HG02763 (cell line): ENCODE data around the gene NT5DC3.

Source experiments
- ATAC-seq: cut with Tn5 transposase; IDR thresholded peaks from one replicate; pipeline ENCODE4 v1.9.1; 2021; ENCODE audit warnings: mild to moderate bottlenecking, moderate library complexity; ENCODE audit not compliant: unreplicated experiment

The NT5DC3 gene

DNA sequence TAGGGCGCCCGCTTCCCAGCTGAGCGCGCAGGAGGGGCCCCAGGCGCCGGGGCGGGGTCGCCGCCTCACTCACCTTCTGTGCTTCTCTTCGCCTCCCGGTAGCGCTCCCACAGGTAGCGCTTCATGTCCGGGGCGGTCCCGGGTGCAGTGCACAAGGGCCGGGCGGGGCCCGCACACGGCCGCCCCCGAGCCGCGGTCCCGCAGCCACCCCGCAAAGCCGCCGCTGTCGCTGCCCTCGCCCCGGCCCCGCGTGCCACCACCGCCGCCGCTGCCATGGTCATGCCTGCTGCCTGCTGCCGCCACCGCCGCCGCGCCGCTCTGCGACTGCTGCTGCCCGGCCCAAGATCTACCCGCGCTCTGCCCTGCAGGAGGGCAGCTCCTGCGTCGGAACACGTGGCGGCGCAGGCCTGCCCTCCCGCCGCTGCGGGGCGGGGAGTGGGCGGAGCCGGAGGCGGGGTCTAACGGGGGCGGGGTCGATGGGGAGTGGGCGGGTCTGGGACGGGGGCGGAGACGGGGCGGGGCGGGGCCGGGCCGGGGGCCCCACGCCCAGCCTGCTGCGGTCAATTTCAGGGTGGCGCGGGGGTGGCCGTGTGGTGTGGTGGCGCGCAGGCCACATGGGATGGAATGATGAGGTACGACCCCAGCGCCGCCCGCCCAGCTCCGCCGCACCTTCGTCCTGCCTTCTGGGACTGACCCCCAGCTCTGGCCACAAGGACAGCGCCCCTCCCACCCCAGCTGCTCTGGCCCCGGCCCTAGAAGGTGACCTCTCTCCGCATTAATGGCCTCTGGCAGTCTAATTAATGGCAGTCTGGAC lies at the start of gene NT5DC3:
NT5DC3 (minus strand) TSS at position 359 of the 814 bp plus-strand sequence; CDS start at position 281, 78 bp downstream.
- peak; percentile 80 for ATAC-seq

DNA sequence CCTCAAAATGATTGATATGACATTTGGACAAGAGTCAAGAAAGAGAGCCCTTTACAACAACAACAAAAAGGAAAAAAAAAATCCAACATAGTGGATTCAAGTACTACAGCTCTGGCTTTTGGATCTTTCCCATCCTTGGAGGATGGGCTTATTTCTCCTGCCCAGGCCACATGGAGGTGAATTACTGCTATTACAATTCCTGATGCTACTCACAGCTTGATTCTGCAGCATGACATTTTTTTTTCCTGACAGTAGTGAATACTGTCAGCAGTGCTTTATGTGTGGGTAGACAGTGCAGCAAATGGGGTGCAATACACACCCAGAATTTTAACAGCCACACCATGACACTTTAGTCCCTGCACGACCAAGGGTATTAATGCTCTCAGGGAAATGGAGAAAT lies 46.7 kb upstream of the NT5DC3 start:
- no peak for ATAC-seq

DNA sequence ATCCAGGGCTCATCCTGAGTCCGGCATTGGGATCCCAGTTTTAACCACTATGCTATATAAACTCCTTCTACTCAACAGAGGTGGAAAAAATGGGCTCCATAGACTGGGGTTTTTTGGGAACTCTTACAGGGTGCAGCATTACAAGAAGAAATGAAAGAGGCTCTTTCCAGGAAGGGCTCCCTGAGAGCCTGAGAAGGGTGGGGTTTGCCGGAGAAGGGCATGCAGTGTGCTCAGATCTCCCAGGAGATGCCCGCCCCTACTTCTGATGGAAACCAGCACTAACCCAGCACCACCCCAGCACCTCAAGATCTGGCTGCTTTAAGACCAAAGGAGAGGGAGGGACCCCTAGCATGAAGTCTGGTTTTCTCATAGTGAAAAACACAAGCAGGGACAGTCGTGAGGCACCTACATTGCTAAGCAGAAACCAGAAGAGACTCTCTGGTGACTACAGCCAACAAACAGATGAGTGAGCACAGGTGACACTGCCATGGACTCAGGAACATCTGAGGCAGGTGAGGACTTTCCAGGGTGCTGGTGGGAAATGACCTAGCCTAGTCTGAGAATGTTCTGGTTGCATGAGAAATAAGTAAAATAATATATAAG lies 45.3 kb upstream of the NT5DC3 start:
- no peak for ATAC-seq

DNA sequence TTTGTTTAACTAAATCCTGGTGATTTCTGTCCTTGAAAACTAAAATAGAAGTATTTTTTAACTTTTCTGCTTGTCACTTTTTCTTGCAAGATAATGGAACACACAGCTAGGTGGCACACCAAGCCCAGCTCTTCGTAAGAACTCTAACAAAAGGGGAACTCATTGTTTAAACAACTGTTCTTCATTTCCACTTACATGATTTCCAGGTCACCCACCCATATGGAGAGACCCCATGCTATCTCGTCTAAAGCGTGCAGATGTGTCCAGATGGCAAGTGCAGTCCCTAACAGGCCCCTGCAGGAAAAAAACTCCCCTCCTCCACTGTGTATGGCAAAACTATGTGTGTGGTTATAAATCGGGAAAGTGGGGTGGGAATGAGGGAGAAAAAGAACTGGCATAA lies 43.3 kb upstream of the NT5DC3 start:
- ATAC-seq: no peak

DNA sequence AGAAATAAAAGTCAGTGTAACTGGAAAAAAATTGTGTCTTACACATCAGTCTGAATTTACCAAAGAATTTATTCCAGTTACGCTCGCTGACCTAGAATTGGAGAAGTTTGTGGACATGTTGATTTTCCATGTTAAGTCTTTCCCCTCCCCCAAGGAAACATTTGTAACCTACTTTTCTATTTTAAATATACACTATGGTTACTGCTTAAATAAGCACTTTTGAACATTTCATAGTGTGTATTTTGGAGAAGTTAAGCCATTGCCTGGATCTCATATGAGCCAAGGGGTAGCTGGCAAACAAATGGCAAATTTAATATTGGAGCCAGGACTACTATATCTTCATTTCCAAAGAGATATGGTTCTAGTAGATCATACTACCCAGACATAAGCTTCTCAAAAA lies 42.9 kb upstream of the NT5DC3 start:
- no peak for ATAC-seq

DNA sequence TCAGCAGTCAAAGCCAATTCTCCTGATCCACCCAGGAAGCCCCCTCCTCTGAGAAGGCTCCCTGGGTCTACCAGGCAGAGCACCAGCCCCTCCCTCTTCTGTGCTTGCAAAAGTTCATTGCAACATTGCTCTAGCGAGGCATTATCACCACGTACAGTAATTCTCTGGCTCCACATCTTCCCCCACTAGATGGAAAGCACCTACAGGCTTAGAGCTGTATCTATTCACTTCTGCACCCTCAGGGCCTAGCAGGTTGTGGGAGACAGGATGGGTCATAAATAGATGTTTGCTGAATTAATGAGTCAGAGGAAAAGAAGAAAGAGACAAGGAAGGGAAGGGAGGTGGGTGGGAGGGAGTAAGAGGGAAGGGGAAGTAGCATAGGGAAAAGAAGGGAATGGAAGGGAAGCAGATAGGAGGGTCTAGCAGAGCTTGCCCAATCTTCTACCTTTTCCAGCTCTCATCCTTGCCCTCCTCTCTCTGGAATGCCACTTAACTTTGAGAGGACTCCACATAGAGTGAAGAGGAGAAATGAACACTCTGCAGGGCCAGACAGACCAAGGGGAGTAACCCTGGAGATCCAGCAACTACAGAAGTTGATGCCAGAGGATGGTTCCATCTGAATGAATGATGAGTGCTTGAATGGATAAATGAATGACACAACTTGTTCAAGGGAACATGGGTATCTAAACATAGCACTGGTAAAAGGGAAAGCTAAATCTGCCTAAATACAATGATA lies 42.0 kb upstream of the NT5DC3 start:
- ATAC-seq: no peak

DNA sequence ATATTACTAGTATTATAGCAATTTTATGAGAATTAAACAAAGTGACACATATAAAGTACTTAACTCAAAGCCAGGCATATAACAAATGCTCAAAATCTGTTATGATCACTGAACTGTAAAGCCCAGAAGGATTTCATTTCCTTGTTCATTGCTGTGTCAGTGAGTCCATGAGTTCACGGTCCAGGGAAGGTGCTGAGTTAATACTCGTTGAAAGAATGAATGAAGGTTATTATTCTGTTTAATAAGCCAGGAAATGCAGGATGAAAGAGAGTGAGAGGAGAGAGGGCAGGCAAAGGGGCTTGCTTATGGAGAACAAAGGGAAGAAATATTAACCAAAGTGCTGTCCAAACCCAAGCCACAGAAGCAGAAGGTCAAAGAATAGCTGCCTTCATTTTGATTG lies 40.2 kb upstream of the NT5DC3 start:
- ATAC-seq: no peak

DNA sequence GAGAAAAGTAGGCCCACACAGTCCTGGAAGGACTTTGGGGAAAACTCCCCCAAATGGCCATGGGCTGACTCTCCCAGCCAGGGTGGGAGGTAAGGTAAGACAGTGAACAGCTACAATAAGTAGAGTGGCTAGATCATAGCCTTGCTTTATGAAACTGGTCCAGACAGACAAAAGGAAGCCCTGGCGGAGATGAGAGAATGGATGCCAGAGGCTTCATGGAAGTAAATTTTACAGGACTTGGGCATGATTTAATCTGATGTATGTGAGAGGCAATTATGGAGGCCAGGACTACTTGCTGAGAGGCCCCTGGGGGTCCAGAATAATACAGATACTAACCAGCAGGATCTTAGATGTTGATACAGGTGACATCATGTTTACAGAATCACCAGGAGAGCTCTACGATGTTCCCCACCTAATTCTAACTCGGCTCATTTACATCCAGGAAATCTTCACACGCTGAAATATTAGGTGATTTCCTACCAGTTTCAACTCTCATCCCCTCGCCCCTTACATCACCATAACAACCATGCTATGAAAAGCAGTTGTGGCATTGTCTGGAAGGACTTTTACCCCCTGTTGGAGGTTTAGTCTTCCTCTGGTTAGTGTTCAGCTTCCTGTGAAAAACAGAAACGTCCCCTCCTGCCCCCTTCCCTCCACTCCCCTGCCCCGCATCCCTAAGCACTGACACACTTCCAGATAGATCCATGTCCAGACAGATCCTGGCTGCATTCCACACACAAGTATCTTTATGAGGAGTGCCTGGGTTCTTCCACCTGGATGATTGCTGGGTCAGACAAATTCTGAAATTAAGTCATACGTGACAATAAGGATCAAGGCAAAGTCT lies 39.5 kb upstream of the NT5DC3 start:
- no peak for ATAC-seq

DNA sequence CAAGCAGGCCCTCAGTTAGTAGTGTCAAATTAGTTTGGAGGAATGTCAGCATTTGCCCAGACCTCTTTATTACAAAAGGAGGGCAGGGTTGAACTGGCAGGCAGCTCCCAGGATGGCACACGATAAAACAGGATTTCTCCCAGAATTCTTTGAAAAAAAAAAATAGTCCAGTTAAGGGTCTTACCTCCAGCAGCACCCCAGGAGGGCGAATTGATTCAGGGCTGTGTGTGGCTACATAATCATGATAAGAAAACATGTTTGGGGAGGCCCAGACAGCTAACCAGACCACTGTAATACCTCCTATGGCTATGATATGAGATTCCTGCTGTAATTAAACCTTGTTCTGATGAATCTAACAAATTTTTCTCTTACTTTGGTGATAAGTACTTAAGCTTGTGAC lies 38.8 kb upstream of the NT5DC3 start:
- ATAC-seq: no peak

DNA sequence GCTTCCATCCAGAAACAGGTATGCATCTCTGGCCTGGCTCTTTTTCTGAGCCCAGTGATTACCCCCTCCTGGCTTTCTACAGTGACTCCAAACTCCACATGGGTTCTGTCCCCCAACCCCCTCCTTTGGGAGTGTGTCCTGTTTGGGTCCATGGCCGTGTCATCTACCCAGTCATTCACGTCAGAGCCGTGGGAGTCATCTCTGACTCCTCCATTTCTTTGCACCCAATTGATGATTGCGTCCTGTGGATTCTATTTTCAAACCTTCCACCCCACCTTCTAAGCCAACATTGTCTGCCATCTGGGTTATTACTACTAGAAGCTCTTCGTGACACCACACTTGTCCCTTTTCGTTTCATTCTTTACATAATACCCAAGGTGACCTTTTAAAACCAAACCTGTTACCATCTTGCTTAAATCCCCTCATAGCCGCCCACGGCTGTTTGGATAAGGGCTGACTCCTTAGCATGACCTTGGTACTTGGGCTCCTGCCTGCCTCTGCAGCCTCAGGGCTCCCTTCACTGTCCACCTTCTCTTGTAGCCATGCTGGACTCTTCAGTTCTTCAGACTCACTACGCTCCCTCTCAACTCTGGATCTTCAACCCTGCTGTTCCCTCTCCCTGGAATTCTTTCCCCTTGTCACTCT lies 38.1 kb upstream of the NT5DC3 start:
- no peak for ATAC-seq

DNA sequence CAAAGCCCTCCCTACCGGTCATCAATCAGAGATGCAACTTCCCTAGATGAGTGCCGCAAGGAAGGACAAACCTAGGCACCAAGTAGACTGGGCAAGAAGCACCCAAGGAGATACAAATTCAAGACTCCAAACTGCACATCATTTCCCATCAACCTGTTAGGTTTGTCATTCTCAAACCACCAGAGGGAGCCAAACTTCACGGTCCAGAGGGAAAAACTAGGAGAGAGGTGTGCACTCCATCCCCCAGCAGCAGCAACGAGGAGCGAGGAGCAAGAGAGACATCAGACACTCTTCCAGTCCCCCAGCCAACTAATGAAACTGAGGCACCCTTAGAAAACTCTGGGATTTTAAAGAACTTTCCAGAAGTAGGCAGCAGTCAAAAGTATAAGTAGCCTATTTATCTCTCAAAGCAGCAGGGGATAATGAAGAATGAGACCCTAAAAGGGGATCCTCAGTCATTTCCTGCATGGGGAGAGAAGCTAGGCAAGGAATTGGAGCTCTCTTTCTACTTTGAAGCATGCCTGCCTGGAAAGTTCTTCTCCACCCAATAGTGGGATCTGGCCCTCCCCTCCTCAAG lies 37.0 kb upstream of the NT5DC3 start:
- ATAC-seq: no peak

DNA sequence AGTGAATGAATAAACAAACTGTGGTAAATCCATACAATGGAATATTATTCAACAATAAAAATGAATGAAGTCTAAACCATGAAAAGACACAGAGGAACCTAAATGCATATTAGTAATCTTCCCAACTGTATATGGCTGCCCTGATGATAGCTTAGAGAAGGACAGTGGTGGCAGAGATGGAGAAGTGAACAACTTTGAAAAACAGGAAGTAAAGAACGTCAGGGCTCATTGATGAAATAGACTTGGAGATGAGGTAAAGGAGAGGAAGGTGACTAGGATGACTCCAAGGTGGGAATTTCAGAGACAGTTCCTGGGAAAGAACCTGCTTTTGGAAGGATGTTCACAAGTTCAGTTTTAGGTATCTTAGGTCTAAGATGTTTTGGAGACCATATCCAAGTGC lies 36.3 kb upstream of the NT5DC3 start:
- ATAC-seq: no peak

DNA sequence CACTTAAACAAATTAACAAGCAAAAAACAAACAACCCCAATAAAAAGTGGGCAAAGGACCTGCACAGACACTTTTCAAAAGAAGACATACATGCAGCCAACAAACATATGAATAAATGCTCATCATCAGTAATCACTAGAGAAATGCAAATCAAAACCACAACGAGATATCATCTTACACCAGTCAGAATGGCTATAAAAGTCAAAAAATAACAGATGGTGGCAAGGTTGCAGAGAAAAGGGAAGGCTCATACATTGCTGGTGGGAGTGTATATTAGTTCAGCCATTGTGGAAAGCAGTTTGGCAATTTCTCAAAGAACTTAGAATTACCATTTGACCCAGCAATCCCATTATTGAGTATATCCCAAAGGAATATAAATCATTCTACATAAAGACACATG lies 34.6 kb upstream of the NT5DC3 start:
- ATAC-seq: no peak

DNA sequence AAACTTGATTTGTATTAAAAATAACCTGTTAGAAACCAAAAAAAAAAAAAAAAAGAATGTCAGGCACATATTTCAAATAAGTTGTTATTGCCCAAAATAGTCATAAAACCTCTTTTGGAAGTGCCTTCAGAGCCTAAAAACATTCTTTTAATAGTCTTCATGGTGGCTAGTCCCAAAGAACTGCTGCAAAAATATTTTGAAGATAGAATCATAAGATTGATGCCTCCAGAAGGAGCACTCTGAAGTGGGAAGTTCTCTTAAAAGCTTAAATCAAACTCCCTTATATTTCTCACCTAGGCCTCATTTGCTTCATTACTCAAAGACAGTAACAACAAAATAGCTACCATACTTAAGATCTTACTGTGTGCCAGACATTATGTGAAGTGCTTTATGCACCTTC lies 27.2 kb upstream of the NT5DC3 start:
- no peak for ATAC-seq

DNA sequence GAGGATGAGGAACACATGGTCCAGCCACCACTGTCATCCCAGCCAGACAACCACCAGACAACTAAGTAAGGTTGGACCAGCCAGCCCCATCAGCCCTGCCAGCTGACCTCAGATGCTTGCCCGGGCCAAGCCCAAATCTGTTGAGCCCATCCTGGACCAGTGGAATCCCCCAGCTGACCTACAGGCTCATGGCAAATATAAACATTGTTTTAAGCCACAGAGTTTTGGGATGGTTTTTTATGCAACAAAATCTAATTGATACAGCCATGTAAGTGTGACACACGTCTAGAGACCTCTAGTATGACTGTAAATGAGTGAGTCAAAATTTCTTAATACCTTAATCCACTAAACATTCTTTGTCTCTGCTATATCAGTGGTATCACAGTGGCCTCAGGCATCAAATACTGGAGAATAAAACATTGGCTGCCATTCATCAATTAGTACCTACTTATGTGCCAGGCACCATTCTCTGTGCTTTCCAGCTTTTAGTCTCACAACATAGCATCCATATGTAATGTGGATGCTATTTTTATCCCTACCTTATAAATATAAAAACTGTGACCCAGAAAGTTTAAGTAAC lies 24.2 kb upstream of the NT5DC3 start:
- ATAC-seq: no peak

DNA sequence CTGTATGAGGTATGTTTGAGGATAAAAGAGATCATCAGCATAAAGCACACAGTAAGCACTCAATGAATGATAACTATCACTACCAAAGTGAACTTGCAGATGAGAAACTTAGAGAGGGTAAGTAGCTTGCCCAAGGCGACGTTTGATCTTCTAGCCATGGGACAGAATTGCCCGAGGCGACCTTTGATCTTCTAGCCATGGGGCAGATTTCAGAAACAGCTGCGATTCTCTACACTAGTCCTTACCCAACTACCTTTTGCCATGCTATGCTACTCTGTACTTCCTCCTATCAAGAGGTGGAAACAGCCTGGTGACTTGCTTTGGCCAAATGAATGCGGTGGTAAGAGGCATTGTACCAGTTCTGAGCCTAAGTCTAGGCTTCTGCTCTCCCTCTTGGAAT lies 23.7 kb upstream of the NT5DC3 start:
- no peak for ATAC-seq

DNA sequence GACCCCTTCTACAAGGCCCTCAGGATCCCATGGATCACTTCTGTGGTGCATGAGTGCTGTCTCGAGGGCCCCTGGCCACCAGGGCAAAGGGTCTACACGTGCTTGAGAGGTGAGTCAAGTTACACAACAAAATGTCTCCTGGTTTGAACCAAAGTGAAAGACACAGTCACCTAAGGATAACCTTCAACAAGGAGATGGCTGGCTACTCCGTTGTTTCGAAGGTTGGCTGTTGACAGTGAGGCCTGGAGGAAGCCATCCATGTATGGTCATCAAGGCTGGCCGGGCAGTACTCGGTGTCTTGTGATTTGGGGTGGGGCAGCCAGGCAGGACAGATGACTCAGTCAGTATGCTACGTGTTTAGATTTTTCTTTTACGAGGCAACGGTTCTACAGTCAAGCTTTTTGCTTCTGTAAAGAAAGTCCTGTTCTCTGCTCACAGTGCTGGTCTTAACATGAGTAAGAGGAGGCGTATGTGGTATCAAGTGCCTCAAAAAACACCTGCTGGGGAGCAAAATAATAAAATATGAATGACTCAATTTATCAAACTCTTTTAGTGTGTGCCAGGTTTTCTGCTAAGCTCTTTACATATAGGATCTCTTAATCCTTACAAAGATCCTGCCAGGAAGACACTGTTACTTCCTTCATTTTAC lies 18.0 kb upstream of the NT5DC3 start:
- no peak for ATAC-seq

DNA sequence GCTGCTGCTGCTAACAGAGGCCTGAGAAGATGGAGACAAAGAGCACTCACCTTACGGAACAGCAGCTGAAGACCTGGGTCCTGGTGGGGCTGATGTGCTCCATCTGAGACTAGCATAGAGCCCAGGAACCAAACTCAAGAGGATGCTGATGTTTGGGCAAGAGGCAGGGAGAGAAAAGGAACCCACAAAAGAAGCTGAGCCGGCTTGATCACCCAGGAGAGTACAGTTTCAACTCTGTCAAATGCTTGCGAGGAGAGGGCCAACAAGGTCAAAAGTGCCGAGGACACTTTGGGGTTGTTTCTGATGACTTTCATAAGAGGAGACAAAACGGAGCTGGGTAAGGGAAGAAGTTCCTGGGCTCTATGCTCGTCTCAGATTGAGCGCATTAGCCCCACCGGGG lies 17.3 kb upstream of the NT5DC3 start:
- ATAC-seq: no peak

DNA sequence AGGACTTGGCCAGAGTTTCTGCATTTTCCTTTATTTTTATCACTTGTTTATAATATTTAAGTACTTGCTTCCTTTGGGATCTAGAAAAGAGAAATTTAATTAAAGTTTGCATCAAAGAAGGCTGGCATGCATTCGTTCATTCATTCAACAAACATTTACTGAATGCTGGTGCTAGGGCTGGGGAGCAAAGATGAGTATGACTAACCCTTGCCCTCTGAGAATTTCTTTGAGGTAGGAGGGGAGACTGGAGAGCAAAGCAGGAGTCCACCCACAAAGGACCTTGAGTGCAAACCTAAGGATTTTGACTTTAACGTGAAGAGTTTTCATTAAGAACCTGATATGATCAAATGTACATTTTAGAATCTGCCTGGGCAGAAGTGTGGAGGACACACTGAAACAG lies 16.1 kb upstream of the NT5DC3 start:
- no peak for ATAC-seq
